Thoracic aorta (tissue), 2 donors: ENCODE results near the gene PLPPR1. TPM values are rescaled to one million over a fixed set of nuclear protein-coding genes. Genes with fewer than 3 reads are reported as not detected.

ENCODE experiments used
- ATAC-seq: fragments of 150-250 bp; one replicate; pipeline ENCODE4 v1.8.0; 2017; ENCODE audit warnings: low read depth; ENCODE audit not compliant: insufficient number of reproducible peaks, low FRiP score
- DNase-seq: peaks from one replicate; pipeline ENCODE4 v3.0.0-alpha.2; 2020; ENCODE audit warnings: low spot score
- H3K27ac ChIP-seq, 2 donors: fragments of 200-600 bp; sonication (generic); 1 replicate in 1 of 2; 2 replicates in 1 of 2; pipeline ENCODE4 v1.5.1; 2016; ENCODE audit warnings: mild to moderate bottlenecking in 2 of 2, moderate library complexity in 2 of 2
- H3K27me3 ChIP-seq: fragments of 200-600 bp; sonication (generic); replicated peaks from 2 replicates; pipeline ENCODE4 v1.6.0; 2016; ENCODE audit warnings: mild to moderate bottlenecking; ENCODE audit not compliant: insufficient read depth
- H3K36me3 ChIP-seq: fragments of 200-600 bp; sonication (generic); one replicate; pipeline ENCODE4 v1.5.1; 2016
- H3K4me1 ChIP-seq, 2 donors: fragments of 200-600 bp; sonication (generic); 1 replicate in 1 of 2; 2 replicates in 1 of 2; pipeline versions ENCODE4 v1.5.1 to v1.6.0; 2016; ENCODE audit warnings: low read depth in 2 of 2, mild to moderate bottlenecking in 1 of 2; ENCODE audit not compliant: control insufficient read depth in 1 of 2
- H3K4me3 ChIP-seq: fragments of 200-600 bp; sonication (generic); 2 replicates; pipeline ENCODE4 v1.5.1; 2016; ENCODE audit warnings: mild to moderate bottlenecking
- H3K9me3 ChIP-seq: fragments of 200-600 bp; sonication (generic); 2 replicates; pipeline ENCODE4 v1.5.1; 2016
- CTCF ChIP-seq: fragments of 200-600 bp; sonication (generic); IDR thresholded peaks from one replicate; pipeline ENCODE4 v1.5.1; 2019; ENCODE audit warnings: antibody characterized with exemption
- total RNA-seq, 2 donors: library from RNA; depleted of rRNA; stranded (reverse); fragments of >200 nt; gene quantifications; one replicate each; pipeline versions ENCODE4 v1.1.0 to v1.2.3, GENCODE V29; 2016

The PLPPR1 gene
- total RNA-seq, 2 donors from 2014 or later: not detected

- TF ChIP-seq CTCF: no peak
- ATAC-seq: no peak
These were observed 100.1 kb downstream of the PLPPR1 start for GRCh38 chr9:101128623-101129022.

GRCh38 chr9:101130054-101130453 lies 101.5 kb downstream of the PLPPR1 start:
- no peak overlapping the region for H3K4me3 ChIP-seq
- H3K4me1 ChIP-seq: no peaks in the 10 kb centered on the region
- DNase-seq: no peak
- no peak for ATAC-seq
- no peak for TF ChIP-seq CTCF
- H3K27me3 ChIP-seq: no peaks in the 10 kb centered on the region
- no peaks in the 10 kb centered on the region for H3K9me3 ChIP-seq
- no peaks in the 10 kb centered on the region for H3K36me3 ChIP-seq
- H3K27ac ChIP-seq: no peak overlapping the region

More at GRCh38 chr9:101128623-101129022, 100.1 kb downstream of the PLPPR1 start:
- DNase-seq: no peak
- no peak overlapping the region for H3K27ac ChIP-seq
- no peaks in the 10 kb centered on the region for H3K4me1 ChIP-seq
- H3K36me3 ChIP-seq: no peaks in the 10 kb centered on the region
- no peak overlapping the region for H3K4me3 ChIP-seq
- H3K27me3 ChIP-seq: no peaks in the 10 kb centered on the region
- H3K9me3 ChIP-seq: no peaks in the 10 kb centered on the region

GRCh38 chr9:101131326-101131725 lies 102.8 kb downstream of the PLPPR1 start:
- H3K36me3 ChIP-seq: no peaks in the 10 kb centered on the region
- no peak for TF ChIP-seq CTCF
- DNase-seq: no peak
- no peak for ATAC-seq
- no peak overlapping the region for H3K4me3 ChIP-seq
- no peaks in the 10 kb centered on the region for H3K9me3 ChIP-seq
- no peaks in the 10 kb centered on the region for H3K27me3 ChIP-seq
- H3K27ac ChIP-seq: no peak overlapping the region
- no peaks in the 10 kb centered on the region for H3K4me1 ChIP-seq

- H3K4me1 ChIP-seq: no peaks in the 10 kb centered on the region
- H3K9me3 ChIP-seq: no peaks in the 10 kb centered on the region
- TF ChIP-seq CTCF: no peak
- ATAC-seq (no peak), DNase-seq (no peak)
- no peaks in the 10 kb centered on the region for H3K36me3 ChIP-seq
- no peak overlapping the region for H3K4me3 ChIP-seq
- no peaks in the 10 kb centered on the region for H3K27me3 ChIP-seq
- no peak overlapping the region for H3K27ac ChIP-seq
These were observed 104.3 kb downstream of the PLPPR1 start for GRCh38 chr9:101132801-101133200.

- H3K27ac ChIP-seq: no peak overlapping the region
- no peak for ATAC-seq
These were observed 110.0 kb downstream of the PLPPR1 start for GRCh38 chr9:101138509-101138908.

More at GRCh38 chr9:101138509-101138908, 110.0 kb downstream of the PLPPR1 start:
- H3K27me3 ChIP-seq: no peaks in the 10 kb centered on the region
- no peak overlapping the region for H3K4me3 ChIP-seq
- no peaks in the 10 kb centered on the region for H3K9me3 ChIP-seq
- DNase-seq: no peak
- no peak for TF ChIP-seq CTCF
- H3K36me3 ChIP-seq: no peaks in the 10 kb centered on the region
- H3K4me1 ChIP-seq: no peaks in the 10 kb centered on the region
